H9 (cell line): Measurements from ENCODE around the gene CXCR5. TPM values are rescaled to one million over a fixed set of nuclear protein-coding genes. Genes with fewer than 3 reads are reported as not detected.

Source experiments
- DNase-seq: peaks from one replicate; pipeline ENCODE4 v3.0.0-alpha.2; 2017
- H2AFZ ChIP-seq: one replicate; pipeline ENCODE4 v1.6.1; 2013; ENCODE audit warnings: mild to moderate bottlenecking, low read length, control low read depth, moderate library complexity
- H2AK5ac ChIP-seq: 2 replicates; pipeline ENCODE4 v1.6.1; 2013; ENCODE audit warnings: low read length, control low read depth, mixed read lengths; ENCODE audit not compliant: insufficient read length
- H2BK120ac ChIP-seq: one replicate; pipeline ENCODE4 v1.6.1; 2013; ENCODE audit warnings: low read depth, mild to moderate bottlenecking, low read length, control low read depth, inconsistent platforms; ENCODE audit not compliant: poor library complexity, severe bottlenecking
- H2BK12ac ChIP-seq: 2 replicates; pipeline ENCODE4 v1.6.1; 2013; ENCODE audit warnings: low read length, control low read depth, mixed read lengths, low read depth; ENCODE audit not compliant: insufficient read length
- H2BK15ac ChIP-seq: 2 replicates; pipeline ENCODE4 v1.6.1; 2013; ENCODE audit warnings: low read depth, low read length, control low read depth
- H2BK20ac ChIP-seq: one replicate; pipeline ENCODE4 v1.6.1; 2013; ENCODE audit warnings: low read depth, mild to moderate bottlenecking, low read length, control low read depth, inconsistent platforms; ENCODE audit not compliant: poor library complexity, severe bottlenecking
- H2BK5ac ChIP-seq: 2 replicates; pipeline ENCODE4 v1.6.1; 2013; ENCODE audit warnings: low read length, control low read depth, mixed read lengths; ENCODE audit not compliant: insufficient read length
- H3K14ac ChIP-seq: 2 replicates; pipeline ENCODE4 v1.6.1; 2013; ENCODE audit warnings: low read length, control low read depth; ENCODE audit not compliant: insufficient read depth
- H3K18ac ChIP-seq: 2 replicates; pipeline ENCODE4 v1.6.1; 2013; ENCODE audit warnings: low read depth, mild to moderate bottlenecking, mixed read lengths, low read length, control low read depth; ENCODE audit not compliant: insufficient read length
- H3K23ac ChIP-seq: 2 replicates; pipeline ENCODE4 v1.6.1; 2013; ENCODE audit warnings: low read length, control low read depth, mixed read lengths, low read depth; ENCODE audit not compliant: insufficient read length
- H3K23me2 ChIP-seq: 2 replicates; pipeline ENCODE4 v1.6.1; 2013; ENCODE audit warnings: low read depth, mild to moderate bottlenecking, mixed read lengths, low read length, control low read depth; ENCODE audit not compliant: insufficient read length, poor library complexity, severe bottlenecking
- H3K27ac ChIP-seq: 2 replicates; pipeline ENCODE4 v1.5.1; 2013; ENCODE audit warnings: low read length, control low read depth, mixed read lengths, low read depth; ENCODE audit not compliant: insufficient read length
- H3K27me3 ChIP-seq: 2 replicates; pipeline ENCODE4 v1.6.1; 2013; ENCODE audit warnings: low read length, control low read depth, inconsistent platforms; ENCODE audit not compliant: insufficient read depth
- H3K4ac ChIP-seq: 2 replicates; pipeline ENCODE4 v1.6.1; 2013; ENCODE audit warnings: low read depth, mild to moderate bottlenecking, control low read depth, inconsistent platforms, low read length, moderate library complexity
- H3K4me1 ChIP-seq: 2 replicates; pipeline ENCODE4 v1.6.1; 2013; ENCODE audit warnings: low read length, control low read depth, inconsistent platforms; ENCODE audit not compliant: insufficient read depth
- H3K4me2 ChIP-seq: 2 replicates; pipeline ENCODE4 v1.6.1; 2013; ENCODE audit warnings: low read length, control low read depth, mixed read lengths; ENCODE audit not compliant: insufficient read length, insufficient read depth
- H3K56ac ChIP-seq: 2 replicates; pipeline ENCODE4 v1.6.1; 2013; ENCODE audit warnings: low read depth, mild to moderate bottlenecking, mixed read lengths, low read length, control low read depth; ENCODE audit not compliant: insufficient read length
- H3K79me1 ChIP-seq: 2 replicates; pipeline ENCODE4 v1.6.1; 2013; ENCODE audit warnings: low read depth, mild to moderate bottlenecking, moderate library complexity, low read length, control low read depth, inconsistent platforms; ENCODE audit not compliant: insufficient read depth, poor library complexity, severe bottlenecking
- H3K79me2 ChIP-seq: 2 replicates; pipeline ENCODE4 v1.6.1; 2013; ENCODE audit warnings: low read length, control low read depth, inconsistent platforms; ENCODE audit not compliant: insufficient read depth
- H3K9ac ChIP-seq: 2 replicates; pipeline ENCODE4 v1.6.1; 2013; ENCODE audit warnings: low read length, control low read depth, mixed read lengths; ENCODE audit not compliant: insufficient read length; ENCODE audit errors: extremely low read depth
- H3K9me3 ChIP-seq: one replicate; pipeline ENCODE4 v1.6.1; 2013; ENCODE audit warnings: low read depth, low read length, inconsistent platforms; ENCODE audit not compliant: control insufficient read depth
- H3T11ph ChIP-seq: one replicate; pipeline ENCODE4 v1.6.1; 2013; ENCODE audit warnings: mild to moderate bottlenecking, low read length, control low read depth, inconsistent platforms
- H4K20me1 ChIP-seq: one replicate; pipeline ENCODE4 v1.6.1; 2013; ENCODE audit not compliant: control insufficient read depth, insufficient read length, insufficient read depth
- H4K5ac ChIP-seq: 2 replicates; pipeline ENCODE4 v1.6.1; 2013; ENCODE audit warnings: low read depth, mild to moderate bottlenecking, mixed read lengths, low read length, control low read depth; ENCODE audit not compliant: insufficient read length
- H4K8ac ChIP-seq: replicated peaks from 2 replicates; pipeline ENCODE4 v1.6.1; 2013; ENCODE audit warnings: low read length, control low read depth, mixed read lengths, low read depth; ENCODE audit not compliant: insufficient read length
- H4K91ac ChIP-seq: 2 replicates; pipeline ENCODE4 v1.6.1; 2013; ENCODE audit warnings: low read depth, mild to moderate bottlenecking, moderate library complexity, mixed read lengths, low read length, control low read depth; ENCODE audit not compliant: insufficient read length
- H3K27ac Mint-ChIP-seq, 3 experiments: 2 replicates in 2 of 3; 3 replicates in 1 of 3; pipeline ENCODE4 v1.8.0; 2020 to 2021; ENCODE audit warnings: mixed read lengths in 3 of 3, mild to moderate bottlenecking in 1 of 3, moderate library complexity in 1 of 3
- H3K27me3 Mint-ChIP-seq: 2 replicates; pipeline ENCODE4 v1.8.0; 2021; ENCODE audit warnings: low read depth, mild to moderate bottlenecking, moderate library complexity, mixed read lengths
- H3K36me3 Mint-ChIP-seq, 3 experiments: 2 replicates in 2 of 3; 3 replicates in 1 of 3; pipeline ENCODE4 v1.8.0; 2020 to 2021; ENCODE audit warnings: low read depth in 3 of 3, mixed read lengths in 3 of 3; ENCODE audit not compliant: insufficient read depth in 1 of 3
- H3K4me1 Mint-ChIP-seq, 2 experiments: 2 replicates each; pipeline ENCODE4 v1.8.0; 2020; ENCODE audit warnings: mixed read lengths in 2 of 2
- H3K4me3 Mint-ChIP-seq, 2 experiments: 2 replicates in 1 of 2; 3 replicates in 1 of 2; pipeline ENCODE4 v1.8.0; 2020 to 2021; ENCODE audit warnings: mild to moderate bottlenecking in 2 of 2, mixed read lengths in 2 of 2, moderate library complexity in 1 of 2
- H3K9me3 Mint-ChIP-seq, 2 experiments: 2 replicates in 1 of 2; 3 replicates in 1 of 2; pipeline ENCODE4 v1.8.0; 2020; ENCODE audit warnings: mild to moderate bottlenecking in 2 of 2, mixed read lengths in 2 of 2, moderate library complexity in 1 of 2
- WGBS: extraction: QIAGEN DNeasy Blood & Tissue Kit; methylation state at CpG from one replicate; pipeline ENCODE4 v1.1.7; 2013; ENCODE audit warnings: missing lambda C conversion rate, low lambda C conversion rate, mixed read lengths; ENCODE audit not compliant: insufficient read length; ENCODE audit errors: extremely low coverage; 5-methylcytosine and 5-hydroxymethylcytosine counted together
- total RNA-seq: library from RNA; stranded (reverse); gene quantifications from 2 replicates; pipeline ENCODE4 v1.2.1, GENCODE V29; 2021
- TF ChIP-seq, protein P1 (sequence below): fragments of 200-600 bp; sonication (generic); conservative IDR thresholded peaks from 3 replicates; pipeline ENCODE4 v1.8.0; 2021; ENCODE audit warnings: antibody characterized with exemption, mild to moderate bottlenecking

Gene CXCR5
- total RNA-seq, 1 experiment from 2014 or later = 0.07 TPM

DNA sequence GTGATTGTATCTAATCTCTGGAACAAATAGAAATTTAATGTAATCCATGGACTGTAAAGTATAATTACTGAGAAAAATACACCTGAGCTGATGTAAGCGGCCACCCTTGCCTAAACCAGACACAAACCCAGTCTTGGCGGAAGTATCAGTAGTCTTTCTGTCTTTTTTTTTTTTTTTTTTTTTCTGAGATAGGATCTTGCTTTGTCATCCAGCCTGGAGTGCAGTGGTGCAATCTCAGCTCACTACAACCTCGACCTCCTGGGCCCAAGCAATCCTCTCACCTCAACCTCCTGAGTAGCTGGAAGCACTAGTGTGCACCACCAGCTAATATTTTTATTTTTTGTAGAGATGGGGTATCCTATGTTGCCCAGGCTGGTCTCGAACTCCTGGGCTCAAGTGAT is 5.5 kb upstream of the CXCR5 start:
- Histone ChIP-seq H3K79me2 (no peaks in the 10 kb centered on the region), H4K5ac (no peak overlapping the region), H3K23ac (no peak overlapping the region), H2AFZ (no peak overlapping the region), H3K56ac (no peak overlapping the region), H4K91ac (no peak overlapping the region), H3K23me2 (no peaks in the 10 kb centered on the region), H2BK12ac (no peak overlapping the region), H4K8ac (no peak overlapping the region), H3K27ac (no peak overlapping the region), H2BK120ac (no peak overlapping the region), H3K4ac (no peak overlapping the region), H3K9me3 (no peaks in the 10 kb centered on the region), H3K9ac (no peak overlapping the region), H3K14ac (no peak overlapping the region), H3K4me2 (no peak overlapping the region), H3T11ph (no peak overlapping the region), H2AK5ac (no peak overlapping the region), H3K27me3 (no peaks in the 10 kb centered on the region), H3K79me1 (no peaks in the 10 kb centered on the region), H3K4me1 (0 out of 2 replicates have a peak, but pooled peaks cover 2% of the 10 kb centered on the region), H2BK5ac (no peak overlapping the region), H3K18ac (no peak overlapping the region), H4K20me1 (no peaks in the 10 kb centered on the region), H2BK20ac (no peak overlapping the region), H2BK15ac (no peak overlapping the region)
- Mint-ChIP-seq H3K4me3 (no peak overlapping the region), H3K36me3 (no peaks in the 10 kb centered on the region; a peak in 1 of 7 replicates), H3K27me3 (peaks cover 11% of the 10 kb centered on the region), H3K4me1 (peaks cover 4 to 8% of the 10 kb centered on the region in 2 experiments), H3K9me3 (no peaks in the 10 kb centered on the region), H3K27ac (no peak overlapping the region)
- no CpG with 5 or more reads among the region's 4 CpGs for WGBS
- TF ChIP-seq, protein P1, sequence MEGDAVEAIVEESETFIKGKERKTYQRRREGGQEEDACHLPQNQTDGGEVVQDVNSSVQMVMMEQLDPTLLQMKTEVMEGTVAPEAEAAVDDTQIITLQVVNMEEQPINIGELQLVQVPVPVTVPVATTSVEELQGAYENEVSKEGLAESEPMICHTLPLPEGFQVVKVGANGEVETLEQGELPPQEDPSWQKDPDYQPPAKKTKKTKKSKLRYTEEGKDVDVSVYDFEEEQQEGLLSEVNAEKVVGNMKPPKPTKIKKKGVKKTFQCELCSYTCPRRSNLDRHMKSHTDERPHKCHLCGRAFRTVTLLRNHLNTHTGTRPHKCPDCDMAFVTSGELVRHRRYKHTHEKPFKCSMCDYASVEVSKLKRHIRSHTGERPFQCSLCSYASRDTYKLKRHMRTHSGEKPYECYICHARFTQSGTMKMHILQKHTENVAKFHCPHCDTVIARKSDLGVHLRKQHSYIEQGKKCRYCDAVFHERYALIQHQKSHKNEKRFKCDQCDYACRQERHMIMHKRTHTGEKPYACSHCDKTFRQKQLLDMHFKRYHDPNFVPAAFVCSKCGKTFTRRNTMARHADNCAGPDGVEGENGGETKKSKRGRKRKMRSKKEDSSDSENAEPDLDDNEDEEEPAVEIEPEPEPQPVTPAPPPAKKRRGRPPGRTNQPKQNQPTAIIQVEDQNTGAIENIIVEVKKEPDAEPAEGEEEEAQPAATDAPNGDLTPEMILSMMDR = no peak
- DNase-seq = no peak
